DOHH2 (cell line): ENCODE data around the gene NRXN3.

Experiments used
- H3F3A ChIP-seq: fragments of 200-600 bp; sonication (generic), shearing (Covaris generic); 2 replicates; pipeline ENCODE4 v1.6.0; 2016; ENCODE audit warnings: antibody characterized with exemption, mild to moderate bottlenecking; ENCODE audit not compliant: control insufficient read depth, insufficient read depth
- H3K27ac ChIP-seq: fragments of 200-600 bp; sonication (generic); 2 replicates; pipeline ENCODE4 v1.5.1; 2014; ENCODE audit warnings: low read depth, mild to moderate bottlenecking, low read length, moderate library complexity
- H3K27me3 ChIP-seq: fragments of 200-600 bp; sonication (generic); 2 replicates; pipeline ENCODE4 v1.6.1; 2014; ENCODE audit warnings: mild to moderate bottlenecking, low read length, mixed read lengths; ENCODE audit not compliant: control insufficient read depth
- H3K36me3 ChIP-seq: fragments of 200-600 bp; sonication (generic); 2 replicates; pipeline ENCODE4 v1.6.1; 2014; ENCODE audit warnings: mild to moderate bottlenecking, low read length, moderate library complexity, mixed read lengths; ENCODE audit not compliant: control insufficient read depth
- H3K4me1 ChIP-seq: fragments of 200-600 bp; sonication (generic); 2 replicates; pipeline ENCODE4 v1.6.1; 2014; ENCODE audit warnings: mild to moderate bottlenecking, low read length, mixed read lengths; ENCODE audit not compliant: control insufficient read depth
- H3K4me2 ChIP-seq: fragments of 200-600 bp; sonication (generic); 2 replicates; pipeline ENCODE4 v1.6.0; 2014; ENCODE audit warnings: mild to moderate bottlenecking, low read length, moderate library complexity
- H3K4me3 ChIP-seq: fragments of 200-600 bp; sonication (generic); 2 replicates; pipeline ENCODE4 v1.5.1; 2014; ENCODE audit warnings: mild to moderate bottlenecking, low read length, mixed read lengths
- H3K79me2 ChIP-seq: fragments of 200-600 bp; sonication (generic); 2 replicates; pipeline ENCODE4 v1.6.1; 2014; ENCODE audit warnings: mild to moderate bottlenecking, low read length, mixed read lengths; ENCODE audit not compliant: control insufficient read depth
- H3K9me2 ChIP-seq: fragments of 200-600 bp; sonication (generic); replicated peaks from 2 replicates; pipeline ENCODE4 v1.6.1; 2014; ENCODE audit warnings: mild to moderate bottlenecking, low read length, mixed read lengths; ENCODE audit not compliant: control insufficient read depth
- H3K9me3 ChIP-seq: fragments of 200-600 bp; sonication (generic); 2 replicates; pipeline ENCODE4 v1.6.1; 2014; ENCODE audit warnings: antibody characterized with exemption, low read length, mixed read lengths; ENCODE audit not compliant: control insufficient read depth, insufficient read depth
- H4K20me1 ChIP-seq: fragments of 200-600 bp; sonication (generic); 2 replicates; pipeline ENCODE4 v1.6.0; 2014; ENCODE audit warnings: low read depth, mild to moderate bottlenecking, antibody characterized with exemption, low read length, moderate library complexity; ENCODE audit not compliant: control insufficient read depth, insufficient read depth
- EZH2phosphoT487 ChIP-seq: fragments of 200-600 bp; sonication (generic); IDR thresholded peaks from 2 replicates; pipeline ENCODE4 v1.6.1; 2017; ENCODE audit warnings: borderline replicate concordance, mild to moderate bottlenecking, antibody characterized with exemption, low read length, moderate library complexity, mixed read lengths
- TF ChIP-seq, protein P1 (sequence below): fragments of 200-600 bp; sonication (generic); IDR thresholded peaks from one replicate; pipeline ENCODE4 v1.5.1; 2014; ENCODE audit warnings: antibody characterized with exemption, mild to moderate bottlenecking, low read depth, low read length; ENCODE audit not compliant: poor library complexity, severe bottlenecking

The NRXN3 gene

DNA sequence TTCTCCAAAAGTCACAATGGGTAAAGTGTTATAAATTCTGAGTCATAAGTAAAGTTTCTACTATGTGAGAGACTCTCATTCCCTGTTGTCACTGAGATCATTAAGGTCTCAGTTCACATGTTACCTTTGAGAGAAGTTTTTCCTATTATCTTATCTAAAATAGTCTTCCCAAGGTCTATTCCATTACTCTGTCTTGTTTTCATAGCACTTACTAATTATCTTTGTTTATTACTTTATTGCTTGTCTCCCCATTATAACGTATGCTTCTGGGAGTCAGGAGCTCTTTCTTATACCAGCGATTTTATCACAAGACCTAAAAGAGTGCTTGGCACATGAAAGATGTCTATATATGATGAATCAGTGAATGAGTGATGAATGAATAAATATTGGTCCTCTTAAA lies 1039.2 kb downstream of the NRXN3 start:
- no peaks in the 10 kb centered on the region for H3K79me2 ChIP-seq
- no peaks in the 10 kb centered on the region for H4K20me1 ChIP-seq
- H3K27me3 ChIP-seq, result no peaks in the 10 kb centered on the region
- H3K4me3 ChIP-seq, result no peak overlapping the region
- H3K9me2 ChIP-seq, result no peaks in the 10 kb centered on the region
- H3K9me3 ChIP-seq, result no peaks in the 10 kb centered on the region
- H3K27ac ChIP-seq, result no peak overlapping the region
- H3K4me2 ChIP-seq, result no peak overlapping the region
- H3K4me1 ChIP-seq, result no peaks in the 10 kb centered on the region
- no peaks in the 10 kb centered on the region for H3K36me3 ChIP-seq
- H3F3A ChIP-seq, result no peaks in the 10 kb centered on the region
- TF ChIP-seq EZH2phosphoT487, result no peak
- TF ChIP-seq, protein P1, sequence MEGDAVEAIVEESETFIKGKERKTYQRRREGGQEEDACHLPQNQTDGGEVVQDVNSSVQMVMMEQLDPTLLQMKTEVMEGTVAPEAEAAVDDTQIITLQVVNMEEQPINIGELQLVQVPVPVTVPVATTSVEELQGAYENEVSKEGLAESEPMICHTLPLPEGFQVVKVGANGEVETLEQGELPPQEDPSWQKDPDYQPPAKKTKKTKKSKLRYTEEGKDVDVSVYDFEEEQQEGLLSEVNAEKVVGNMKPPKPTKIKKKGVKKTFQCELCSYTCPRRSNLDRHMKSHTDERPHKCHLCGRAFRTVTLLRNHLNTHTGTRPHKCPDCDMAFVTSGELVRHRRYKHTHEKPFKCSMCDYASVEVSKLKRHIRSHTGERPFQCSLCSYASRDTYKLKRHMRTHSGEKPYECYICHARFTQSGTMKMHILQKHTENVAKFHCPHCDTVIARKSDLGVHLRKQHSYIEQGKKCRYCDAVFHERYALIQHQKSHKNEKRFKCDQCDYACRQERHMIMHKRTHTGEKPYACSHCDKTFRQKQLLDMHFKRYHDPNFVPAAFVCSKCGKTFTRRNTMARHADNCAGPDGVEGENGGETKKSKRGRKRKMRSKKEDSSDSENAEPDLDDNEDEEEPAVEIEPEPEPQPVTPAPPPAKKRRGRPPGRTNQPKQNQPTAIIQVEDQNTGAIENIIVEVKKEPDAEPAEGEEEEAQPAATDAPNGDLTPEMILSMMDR, result no peak

DNA sequence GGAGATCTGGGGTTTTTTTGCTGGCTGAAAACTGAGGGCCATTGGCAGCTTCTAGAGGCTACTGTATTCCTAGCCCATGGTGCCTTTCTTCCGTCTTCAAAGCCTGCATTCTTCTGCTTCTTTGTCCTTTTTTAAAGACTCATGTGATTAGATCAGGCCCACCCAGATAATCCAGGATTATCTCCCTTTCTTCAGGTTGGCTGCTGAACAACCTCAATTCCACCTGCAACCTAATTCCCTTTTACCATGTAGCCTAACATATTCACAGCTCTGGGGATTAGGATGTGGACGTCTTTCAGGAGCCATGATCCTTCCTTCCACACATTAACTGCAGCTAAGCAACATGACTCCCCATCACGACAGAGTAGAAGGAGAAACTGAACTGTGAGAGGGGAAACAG lies 1055.6 kb downstream of the NRXN3 start:
- Histone ChIP-seq H3F3A (no peaks in the 10 kb centered on the region), H3K79me2 (no peaks in the 10 kb centered on the region), H3K9me2 (no peaks in the 10 kb centered on the region), H3K4me1 (no peaks in the 10 kb centered on the region), H3K36me3 (no peaks in the 10 kb centered on the region), H3K27ac (no peak overlapping the region), H3K9me3 (no peaks in the 10 kb centered on the region), H3K4me2 (no peak overlapping the region), H3K4me3 (no peak overlapping the region), H3K27me3 (no peaks in the 10 kb centered on the region), H4K20me1 (no peaks in the 10 kb centered on the region)
- TF ChIP-seq EZH2phosphoT487, result no peak
- TF ChIP-seq, protein P1, result no peak

DNA sequence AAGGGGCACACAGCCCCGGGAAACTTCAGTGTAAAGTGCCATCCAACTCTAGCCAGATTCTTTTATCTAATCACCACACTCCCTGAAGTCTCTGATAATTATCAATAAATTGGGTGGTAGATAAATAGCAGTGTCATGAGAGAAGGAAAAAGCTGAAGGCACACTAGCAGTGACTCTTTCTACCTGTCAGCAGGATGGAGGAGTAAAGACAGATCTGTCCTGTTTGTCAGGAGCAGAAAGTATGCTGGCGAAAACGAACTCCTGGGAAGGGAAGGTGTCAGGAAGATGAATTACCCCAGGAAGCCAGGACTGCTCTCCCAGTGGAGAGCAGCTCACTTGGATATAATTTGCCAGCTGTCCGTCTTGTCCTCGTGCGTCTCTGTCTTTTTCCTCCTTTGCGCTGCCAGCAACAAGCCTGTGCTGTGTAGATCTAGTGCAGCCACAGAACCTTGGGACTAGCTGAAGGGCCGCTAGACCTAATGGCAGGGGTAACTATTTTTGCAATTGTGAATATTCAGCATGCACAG lies 1059.3 kb downstream of the NRXN3 start:
- Histone ChIP-seq H3K27me3 (no peaks in the 10 kb centered on the region), H4K20me1 (no peaks in the 10 kb centered on the region)
- no peak for TF ChIP-seq EZH2phosphoT487

DNA sequence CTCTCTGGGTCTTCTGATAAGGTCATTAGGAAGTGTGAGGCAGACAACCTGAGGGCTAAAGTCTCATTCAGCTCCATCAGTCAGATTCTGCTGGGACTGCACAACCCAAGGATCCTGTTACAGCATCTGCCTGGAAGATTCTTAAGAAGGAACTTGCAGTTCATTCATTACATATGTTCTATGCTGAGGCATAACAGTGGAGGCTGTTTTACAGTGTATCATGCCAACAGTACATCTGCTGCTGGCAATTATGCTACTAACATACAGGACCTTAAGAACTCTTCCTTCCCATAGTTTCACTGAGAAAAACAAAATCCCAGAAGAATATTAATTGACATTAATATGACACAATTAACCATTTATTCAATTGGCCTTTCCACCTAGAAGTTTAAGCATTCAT lies 1072.5 kb downstream of the NRXN3 start:
- Histone ChIP-seq H3K4me1 (no peaks in the 10 kb centered on the region), H3K27me3 (no peaks in the 10 kb centered on the region), H3K9me3 (no peaks in the 10 kb centered on the region), H3K4me3 (no peak overlapping the region), H3K79me2 (no peaks in the 10 kb centered on the region), H3K27ac (no peak overlapping the region), H3K9me2 (no peaks in the 10 kb centered on the region), H3K36me3 (no peaks in the 10 kb centered on the region), H4K20me1 (no peaks in the 10 kb centered on the region), H3F3A (no peaks in the 10 kb centered on the region), H3K4me2 (no peak overlapping the region)
- TF ChIP-seq, protein P1, result no peak
- no peak for TF ChIP-seq EZH2phosphoT487

More for the DNA sequence above, 1059.3 kb downstream of the NRXN3 start:
- no peak overlapping the region for H3K4me2 ChIP-seq
- H3K9me3 ChIP-seq, result no peaks in the 10 kb centered on the region
- H3K4me3 ChIP-seq, result no peak overlapping the region
- no peak overlapping the region for H3K27ac ChIP-seq
- no peaks in the 10 kb centered on the region for H3K4me1 ChIP-seq
- H3K79me2 ChIP-seq, result no peaks in the 10 kb centered on the region
- H3K9me2 ChIP-seq, result no peaks in the 10 kb centered on the region
- H3F3A ChIP-seq, result no peaks in the 10 kb centered on the region
- H3K36me3 ChIP-seq, result no peaks in the 10 kb centered on the region
